RPMI8226 (cell line): Measurements from ENCODE around the gene PHACTR1.

Experiments
- DNase-seq: peaks from one replicate; pipeline ENCODE4 v3.0.0-alpha.2; 2015

The PHACTR1 gene

GRCh38 chr6:13079096-13079723, 362.6 kb downstream of the PHACTR1 start:
- DNase-seq: no peak

GRCh38 chr6:13080462-13081188, 364.1 kb downstream of the PHACTR1 start:
- DNase-seq: no peak

- DNase-seq: no peak
Measured at GRCh38 chr6:13081189-13081563, 364.6 kb downstream of the PHACTR1 start.

GRCh38 chr6:13089296-13089994, 372.9 kb downstream of the PHACTR1 start:
- DNase-seq: no peak

GRCh38 chr6:13091192-13091591, 374.6 kb downstream of the PHACTR1 start:
- no peak for DNase-seq

- DNase-seq: no peak
Measured at GRCh38 chr6:13094781-13095425, 378.3 kb downstream of the PHACTR1 start.

GRCh38 chr6:13096084-13096483, 379.5 kb downstream of the PHACTR1 start:
- DNase-seq: no peak

GRCh38 chr6:13097454-13097853, 380.9 kb downstream of the PHACTR1 start:
- no peak for DNase-seq

- no peak for DNase-seq
Measured at GRCh38 chr6:13098006-13098405, 381.4 kb downstream of the PHACTR1 start.

GRCh38 chr6:13098793-13099570, 382.4 kb downstream of the PHACTR1 start:
- no peak for DNase-seq

GRCh38 chr6:13099771-13100170, 383.2 kb downstream of the PHACTR1 start:
- no peak for DNase-seq

GRCh38 chr6:13101409-13101808, 384.8 kb downstream of the PHACTR1 start:
- no peak for DNase-seq

- no peak for DNase-seq
Measured at GRCh38 chr6:13101985-13102384, 385.4 kb downstream of the PHACTR1 start.

GRCh38 chr6:13103169-13103568, 386.6 kb downstream of the PHACTR1 start:
- no peak for DNase-seq

GRCh38 chr6:13105139-13105538, 388.6 kb downstream of the PHACTR1 start:
- no peak for DNase-seq

GRCh38 chr6:13112921-13113320, 396.4 kb downstream of the PHACTR1 start:
- DNase-seq: no peak

- DNase-seq: no peak
Measured at GRCh38 chr6:13113376-13113775, 396.8 kb downstream of the PHACTR1 start.

GRCh38 chr6:13113981-13114593, 397.5 kb downstream of the PHACTR1 start:
- no peak for DNase-seq

GRCh38 chr6:13116155-13116554, 399.6 kb downstream of the PHACTR1 start:
- DNase-seq: no peak

GRCh38 chr6:13117570-13117969, 401.0 kb downstream of the PHACTR1 start:
- DNase-seq: no peak

GRCh38 chr6:13119549-13119948, 403.0 kb downstream of the PHACTR1 start:
- DNase-seq: no peak
